Caco-2 (cell line): ENCODE measurements around the gene ARRDC1. TPM values are rescaled to one million over a fixed set of nuclear protein-coding genes. Genes with fewer than 3 reads are reported as not detected.

Source experiments
- BruUV-seq: library from RNA; stranded (reverse); fragments of 400-500 nt; replicated peaks from 2 replicates; lab custom pipeline; 2021; lab: Mats Ljungman, UMichigan
- CTCF ChIA-PET: fragments of 300-600 bp; sonication (Branson Sonifier 250); formaldehyde crosslinking; loops from one replicate; lab custom pipeline; 2022; ENCODE audit warnings: antibody characterized with exemption; lab: Charles Lee
- POLR2A ChIA-PET: fragments of 300-600 bp; sonication (Branson Sonifier 250); formaldehyde crosslinking; loops from one replicate; lab custom pipeline; 2022; ENCODE audit warnings: antibody characterized with exemption; lab: Charles Lee
- DNase-seq, 2 experiments: peaks; one replicate each; pipeline versions ENCODE4 v3.0.0 to v3.0.0-alpha.2; 2020 to 2022
- H3K27me3 ChIP-seq: replicated peaks from 2 replicates; pipeline ENCODE4 v1.6.0; 2011; ENCODE audit warnings: low read length; ENCODE audit not compliant: control insufficient read depth, insufficient read depth
- H3K36me3 ChIP-seq: 2 replicates; pipeline ENCODE4 v1.5.1; 2011; ENCODE audit warnings: low read length; ENCODE audit not compliant: control insufficient read depth, insufficient read depth
- H3K4me1 ChIP-seq: fragments of 250-450 bp; sonication (Bioruptor Pico); 2 replicates; pipeline ENCODE4 v1.5.1; 2020; ENCODE audit warnings: mild to moderate bottlenecking
- H3K4me3 ChIP-seq: 2 replicates; pipeline ENCODE4 v1.5.1; 2011; ENCODE audit warnings: low read depth, mild to moderate bottlenecking, control low read depth, low read length
- H3K9me3 ChIP-seq: fragments of 250-450 bp; sonication (Bioruptor Pico); 2 replicates; pipeline ENCODE4 v1.5.1; 2020; ENCODE audit warnings: mild to moderate bottlenecking, moderate library complexity
- H3K27ac Mint-ChIP-seq: one replicate; pipeline ENCODE4 v1.8.0; 2022; ENCODE audit warnings: mixed read lengths; ENCODE audit not compliant: unreplicated experiment
- H3K27me3 Mint-ChIP-seq: one replicate; pipeline ENCODE4 v1.8.0; 2022; ENCODE audit warnings: mixed read lengths; ENCODE audit not compliant: insufficient read depth, unreplicated experiment
- H3K36me3 Mint-ChIP-seq: one replicate; pipeline ENCODE4 v1.8.0; 2022; ENCODE audit warnings: mild to moderate bottlenecking, mixed read lengths; ENCODE audit not compliant: insufficient read depth, unreplicated experiment
- H3K4me1 Mint-ChIP-seq: one replicate; pipeline ENCODE4 v1.8.0; 2022; ENCODE audit warnings: low read depth, mixed read lengths; ENCODE audit not compliant: unreplicated experiment
- H3K4me3 Mint-ChIP-seq: one replicate; pipeline ENCODE4 v1.8.0; 2022; ENCODE audit warnings: mild to moderate bottlenecking, moderate library complexity, mixed read lengths; ENCODE audit not compliant: unreplicated experiment
- H3K9me3 Mint-ChIP-seq: one replicate; pipeline ENCODE4 v1.8.0; 2022; ENCODE audit warnings: mixed read lengths; ENCODE audit not compliant: unreplicated experiment
- intact Hi-C: fragments of 100-400 bp; cut with micrococcal nuclease; formaldehyde crosslinking; loops from one replicate; pipeline ENCODE4 v1.10.0; 2022; ENCODE audit not compliant: unreplicated experiment
- total RNA-seq: library from RNA; stranded (reverse); gene quantifications from 2 replicates; pipeline ENCODE4 v1.2.3, GENCODE V29; 2022
- TF ChIP-seq, protein P1 (sequence below), 2 experiments: fragments of 200-600 bp in 1 of 2; IDR thresholded peaks; 1 replicate in 1 of 2; 2 replicates in 1 of 2; pipeline versions ENCODE4 v1.5.1 to v1.8.0; 2011 to 2022; ENCODE audit warnings: antibody characterized with exemption in 1 of 2, control low read depth in 1 of 2, inconsistent platforms in 1 of 2, low read depth in 1 of 2, low read length in 1 of 2, mild to moderate bottlenecking in 1 of 2, moderate library complexity in 1 of 2; ENCODE audit not compliant: insufficient read depth in 1 of 2, severe bottlenecking in 1 of 2, unreplicated experiment in 1 of 2

ARRDC1 gene
- total RNA-seq, 1 experiment from 2014 or later, result 66.6 TPM

DNA sequence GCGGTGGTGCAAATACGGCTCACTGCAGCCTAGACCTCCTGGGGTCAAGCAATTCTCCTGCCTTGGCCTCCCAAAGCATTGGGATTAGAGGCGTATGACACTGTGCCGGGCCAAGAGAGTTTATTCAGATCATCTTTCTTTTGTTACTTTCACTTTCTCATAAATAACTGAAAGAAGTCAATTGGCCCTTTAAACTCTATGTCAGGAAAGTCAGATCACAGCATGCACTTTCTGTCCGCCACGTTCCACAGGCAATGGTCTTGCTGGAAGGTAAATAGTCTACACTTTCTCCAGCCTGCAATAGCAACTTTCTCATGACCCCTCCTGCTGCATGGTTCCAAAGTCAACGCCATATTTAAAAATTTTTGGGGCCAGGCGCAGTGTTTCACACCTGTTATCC lies 6.5 kb upstream of the ARRDC1 start:
- no peaks in the 10 kb centered on the region for H3K9me3 ChIP-seq
- no peak for DNase-seq
- BruUV-seq, result no TSS peak
- H3K27me3 ChIP-seq, result no peaks in the 10 kb centered on the region
- TF ChIP-seq, protein P1, sequence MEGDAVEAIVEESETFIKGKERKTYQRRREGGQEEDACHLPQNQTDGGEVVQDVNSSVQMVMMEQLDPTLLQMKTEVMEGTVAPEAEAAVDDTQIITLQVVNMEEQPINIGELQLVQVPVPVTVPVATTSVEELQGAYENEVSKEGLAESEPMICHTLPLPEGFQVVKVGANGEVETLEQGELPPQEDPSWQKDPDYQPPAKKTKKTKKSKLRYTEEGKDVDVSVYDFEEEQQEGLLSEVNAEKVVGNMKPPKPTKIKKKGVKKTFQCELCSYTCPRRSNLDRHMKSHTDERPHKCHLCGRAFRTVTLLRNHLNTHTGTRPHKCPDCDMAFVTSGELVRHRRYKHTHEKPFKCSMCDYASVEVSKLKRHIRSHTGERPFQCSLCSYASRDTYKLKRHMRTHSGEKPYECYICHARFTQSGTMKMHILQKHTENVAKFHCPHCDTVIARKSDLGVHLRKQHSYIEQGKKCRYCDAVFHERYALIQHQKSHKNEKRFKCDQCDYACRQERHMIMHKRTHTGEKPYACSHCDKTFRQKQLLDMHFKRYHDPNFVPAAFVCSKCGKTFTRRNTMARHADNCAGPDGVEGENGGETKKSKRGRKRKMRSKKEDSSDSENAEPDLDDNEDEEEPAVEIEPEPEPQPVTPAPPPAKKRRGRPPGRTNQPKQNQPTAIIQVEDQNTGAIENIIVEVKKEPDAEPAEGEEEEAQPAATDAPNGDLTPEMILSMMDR (IDR thresholded peaks at IDR 0.05; ENCODE audit: insufficient read depth in 1 of 2, low read depth in 1 of 2, low read length in 1 of 2, severe bottlenecking in 1 of 2, unreplicated experiment in 1 of 2), result no peak
- no peaks in the 10 kb centered on the region for H3K36me3 ChIP-seq
- H3K27me3 Mint-ChIP-seq, result no peaks in the 10 kb centered on the region
- H3K27ac Mint-ChIP-seq, result no peak overlapping the region
- H3K36me3 Mint-ChIP-seq, result no peaks in the 10 kb centered on the region
- H3K4me1 Mint-ChIP-seq, result peaks cover 6% of the 10 kb centered on the region
- H3K4me1 ChIP-seq, result no peaks in the 10 kb centered on the region
- H3K4me3 Mint-ChIP-seq, result no peak overlapping the region
- no peaks in the 10 kb centered on the region for H3K9me3 Mint-ChIP-seq
- ChIA-PET POLR2A (no interaction called here), CTCF (no interaction called here)
- no peak overlapping the region for H3K4me3 ChIP-seq
- intact Hi-C loops, result loop anchor here (10.0 kb wide), 1 partner anchor 154 kb away; the partner anchor contains the start of gene ENTPD8

- Mint-ChIP-seq H3K27ac (no peak overlapping the region), H3K27me3 (no peaks in the 10 kb centered on the region), H3K4me3 (no peak overlapping the region), H3K4me1 (peaks cover 14% of the 10 kb centered on the region), H3K9me3 (no peaks in the 10 kb centered on the region), H3K36me3 (peaks cover 6% of the 10 kb centered on the region)
- TF ChIP-seq, protein P1 (IDR thresholded peaks at IDR 0.05; ENCODE audit: insufficient read depth in 1 of 2, low read depth in 1 of 2, low read length in 1 of 2, severe bottlenecking in 1 of 2, unreplicated experiment in 1 of 2), result no peak
- Histone ChIP-seq H3K4me1 (peaks cover 13% of the 10 kb centered on the region), H3K9me3 (no peaks in the 10 kb centered on the region), H3K4me3 (no peak overlapping the region), H3K36me3 (no peaks in the 10 kb centered on the region), H3K27me3 (no peaks in the 10 kb centered on the region)
- no TSS peak for BruUV-seq
- no peak for DNase-seq
- intact Hi-C loops, result no loop called here
- POLR2A ChIA-PET, result no interaction called here
- CTCF ChIA-PET, result no interaction called here
Observed at GRCh38 chr9:137602661-137603060, 2.8 kb upstream of the ARRDC1 start.

- no TSS peak for BruUV-seq
- peaks cover 16% of the 10 kb centered on the region for H3K4me1 ChIP-seq
- H3K36me3 Mint-ChIP-seq, result peaks cover 6% of the 10 kb centered on the region
- peaks cover 14% of the 10 kb centered on the region for H3K4me1 Mint-ChIP-seq
- H3K36me3 ChIP-seq, result no peaks in the 10 kb centered on the region
- no peak overlapping the region for H3K27ac Mint-ChIP-seq
- no peaks in the 10 kb centered on the region for H3K27me3 Mint-ChIP-seq
- no peaks in the 10 kb centered on the region for H3K9me3 ChIP-seq
- TF ChIP-seq, protein P1 (IDR thresholded peaks at IDR 0.05; ENCODE audit: insufficient read depth in 1 of 2, low read depth in 1 of 2, low read length in 1 of 2, severe bottlenecking in 1 of 2, unreplicated experiment in 1 of 2), result no peak
- H3K4me3 ChIP-seq, result no peak overlapping the region
- CTCF ChIA-PET, result no interaction called here
- POLR2A ChIA-PET, result no interaction called here
- H3K9me3 Mint-ChIP-seq, result no peaks in the 10 kb centered on the region
- intact Hi-C loops, result loop anchor here (2.0 kb wide), 1 partner anchor 13 kb away; the partner anchor contains the start of gene ZMYND19
- peak overlapping the region; percentile 65 for H3K4me3 Mint-ChIP-seq
- DNase-seq, result no peak
- H3K27me3 ChIP-seq, result no peaks in the 10 kb centered on the region
Observed at GRCh38 chr9:137603879-137604278, 1.6 kb upstream of the ARRDC1 start.
